Lung (tissue), 11 donors: Measurements from ENCODE around the gene CCR5AS.

Experiments
- ATAC-seq: fragments of 200-7000 bp; cut with Tn5 transposase; one replicate; pipeline ENCODE4 v1.9.1; 2020; ENCODE audit warnings: moderate number of reproducible peaks; ENCODE audit not compliant: insufficient read depth, low FRiP score
- DNase-seq, 3 donors: peaks; one replicate each; pipeline ENCODE4 v3.0.0-alpha.2; 2013 to 2017
- H3K27ac ChIP-seq, 2 donors: one replicate each; pipeline ENCODE4 v1.5.1; 2013; ENCODE audit warnings: mild to moderate bottlenecking in 2 of 2, moderate library complexity in 2 of 2, control low read depth in 1 of 2, inconsistent platforms in 1 of 2, low read depth in 1 of 2, low read length in 1 of 2
- H3K27me3 ChIP-seq, 3 donors: one replicate each; pipeline ENCODE4 v1.5.1; 2013; ENCODE audit warnings: low read length in 2 of 3; ENCODE audit not compliant: control insufficient read depth in 3 of 3, insufficient read depth in 3 of 3
- H3K36me3 ChIP-seq, 4 donors: one replicate each; pipeline ENCODE4 v1.5.1; 2013; ENCODE audit warnings: low read length in 4 of 4, mild to moderate bottlenecking in 1 of 4, moderate library complexity in 1 of 4; ENCODE audit not compliant: control insufficient read depth in 4 of 4, insufficient read depth in 4 of 4
- H3K4me1 ChIP-seq, 5 donors: one replicate each; pipeline ENCODE4 v1.5.1; 2013; ENCODE audit warnings: low read length in 5 of 5, mild to moderate bottlenecking in 2 of 5, moderate library complexity in 1 of 5; ENCODE audit not compliant: control insufficient read depth in 5 of 5, insufficient read depth in 5 of 5
- H3K4me3 ChIP-seq: one replicate; pipeline ENCODE4 v1.5.1; 2013; ENCODE audit warnings: mild to moderate bottlenecking, control low read depth, moderate library complexity
- H3K9ac ChIP-seq, 2 donors: one replicate each; pipeline ENCODE4 v1.5.1; 2013; ENCODE audit warnings: low read length in 2 of 2, control low read depth in 1 of 2; ENCODE audit not compliant: insufficient read depth in 1 of 2
- H3K9me3 ChIP-seq, 4 donors: one replicate each; pipeline ENCODE4 v1.5.1; 2013; ENCODE audit warnings: low read length in 3 of 4, mild to moderate bottlenecking in 1 of 4, moderate library complexity in 1 of 4; ENCODE audit not compliant: control insufficient read depth in 4 of 4, insufficient read depth in 3 of 4
- WGBS, 2 donors: extraction: QIAGEN DNeasy Blood & Tissue Kit; methylation state at CpG; one replicate each; pipeline ENCODE4 v1.1.7; 2013; 5-methylcytosine and 5-hydroxymethylcytosine counted together
- TF ChIP-seq, protein P1 (sequence below): IDR thresholded peaks from 2 replicates; pipeline ENCODE4 v1.5.1; 2012; ENCODE audit warnings: mild to moderate bottlenecking; ENCODE audit errors: control extremely low read depth, extremely low read depth
- donor health status: control.
- donor health status: control.
- donor health status: Bipolar disorder and iron deficiency.
- donor health status: healthy.
- donor health status: DM: yes; HTN: yes; CAD: no.

CCR5AS gene

DNA sequence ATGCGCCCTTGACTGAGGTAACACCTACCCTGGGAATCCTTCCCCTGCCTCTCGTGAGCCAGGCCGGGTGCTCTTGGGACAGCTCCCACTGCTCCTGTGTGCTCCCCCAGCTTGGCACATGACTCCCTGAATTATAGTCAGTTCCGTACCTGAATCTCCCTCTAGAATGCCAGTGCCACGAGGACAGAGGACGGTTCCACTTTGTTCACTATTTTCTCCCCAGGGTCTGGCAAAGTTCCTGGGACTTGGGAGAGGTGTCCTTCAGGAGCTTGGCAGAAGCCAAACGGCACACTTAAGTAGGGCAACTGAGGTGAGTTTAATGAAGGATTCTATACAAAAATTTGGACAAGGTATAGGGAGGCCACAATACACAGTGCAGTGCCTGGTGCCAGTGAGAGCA lies 9.8 kb downstream of the CCR5AS start:
- H3K4me1 ChIP-seq = peaks cover 0 to 20% (median 3%) of the 10 kb centered on the region in 5 donors
- H3K4me3 ChIP-seq = no peak overlapping the region
- 79 to 86% methylated on average over 7 of the region's 7 CpGs for WGBS, 2 donors
- no peaks in the 10 kb centered on the region for H3K36me3 ChIP-seq
- no peaks in the 10 kb centered on the region for H3K9me3 ChIP-seq
- no peak overlapping the region for H3K9ac ChIP-seq
- peak overlapping the region in 1 of 2 donors; percentile 52 for H3K27ac ChIP-seq
- DNase-seq = no peak
- H3K27me3 ChIP-seq = no peaks in the 10 kb centered on the region
- no peak for ATAC-seq
- TF ChIP-seq, protein P1, sequence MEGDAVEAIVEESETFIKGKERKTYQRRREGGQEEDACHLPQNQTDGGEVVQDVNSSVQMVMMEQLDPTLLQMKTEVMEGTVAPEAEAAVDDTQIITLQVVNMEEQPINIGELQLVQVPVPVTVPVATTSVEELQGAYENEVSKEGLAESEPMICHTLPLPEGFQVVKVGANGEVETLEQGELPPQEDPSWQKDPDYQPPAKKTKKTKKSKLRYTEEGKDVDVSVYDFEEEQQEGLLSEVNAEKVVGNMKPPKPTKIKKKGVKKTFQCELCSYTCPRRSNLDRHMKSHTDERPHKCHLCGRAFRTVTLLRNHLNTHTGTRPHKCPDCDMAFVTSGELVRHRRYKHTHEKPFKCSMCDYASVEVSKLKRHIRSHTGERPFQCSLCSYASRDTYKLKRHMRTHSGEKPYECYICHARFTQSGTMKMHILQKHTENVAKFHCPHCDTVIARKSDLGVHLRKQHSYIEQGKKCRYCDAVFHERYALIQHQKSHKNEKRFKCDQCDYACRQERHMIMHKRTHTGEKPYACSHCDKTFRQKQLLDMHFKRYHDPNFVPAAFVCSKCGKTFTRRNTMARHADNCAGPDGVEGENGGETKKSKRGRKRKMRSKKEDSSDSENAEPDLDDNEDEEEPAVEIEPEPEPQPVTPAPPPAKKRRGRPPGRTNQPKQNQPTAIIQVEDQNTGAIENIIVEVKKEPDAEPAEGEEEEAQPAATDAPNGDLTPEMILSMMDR = no peak

DNA sequence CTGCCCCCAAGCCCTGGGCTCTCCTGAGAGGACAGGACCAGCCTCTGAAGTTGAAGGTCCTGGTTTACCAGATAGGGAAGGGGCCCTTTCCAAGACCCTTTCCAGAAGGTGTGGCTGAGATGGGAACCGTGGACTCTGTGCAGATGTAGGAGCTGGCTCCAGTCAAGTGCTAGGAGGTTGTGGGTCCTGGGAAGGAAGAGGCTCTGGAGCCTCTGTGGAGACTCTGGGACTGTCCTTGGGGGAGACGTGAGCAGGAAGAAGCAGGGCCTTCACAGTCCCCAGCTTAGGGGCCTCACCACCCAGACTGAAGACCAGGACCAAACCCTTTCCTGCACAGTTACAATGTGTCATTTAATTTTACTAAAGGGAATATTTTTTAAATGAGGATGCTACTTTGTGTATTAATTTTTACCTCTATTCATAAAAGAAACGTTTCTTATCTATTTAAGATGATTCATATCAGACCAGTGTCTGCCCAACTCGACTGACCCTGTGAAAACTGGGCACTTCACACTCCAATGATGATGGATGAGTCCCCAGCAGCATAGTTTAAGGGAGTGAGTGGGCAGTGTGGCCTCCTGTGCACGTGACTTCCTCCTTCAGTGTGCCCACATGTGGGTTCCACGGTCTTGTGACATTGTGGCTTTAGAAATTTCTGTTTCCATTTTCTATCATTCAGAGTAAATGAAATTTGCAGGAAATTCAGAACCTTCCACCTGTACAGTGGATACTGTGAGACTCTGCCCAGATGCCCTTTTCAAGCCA lies 10.9 kb downstream of the CCR5AS start:
- 52 to 60% methylated on average over 6 of the region's 6 CpGs for WGBS, 2 donors
- no peaks in the 10 kb centered on the region for H3K27me3 ChIP-seq
- DNase-seq (no peak), ATAC-seq (no peak)
- H3K4me1 ChIP-seq = peaks cover 0 to 20% (median 3%) of the 10 kb centered on the region in 5 donors
- H3K27ac ChIP-seq = peak overlapping the region in 1 of 2 donors; percentile 42
- H3K9me3 ChIP-seq = no peaks in the 10 kb centered on the region
- no peaks in the 10 kb centered on the region for H3K36me3 ChIP-seq
- no peak overlapping the region for H3K9ac ChIP-seq
- TF ChIP-seq, protein P1 = no peak
- H3K4me3 ChIP-seq = no peak overlapping the region

DNA sequence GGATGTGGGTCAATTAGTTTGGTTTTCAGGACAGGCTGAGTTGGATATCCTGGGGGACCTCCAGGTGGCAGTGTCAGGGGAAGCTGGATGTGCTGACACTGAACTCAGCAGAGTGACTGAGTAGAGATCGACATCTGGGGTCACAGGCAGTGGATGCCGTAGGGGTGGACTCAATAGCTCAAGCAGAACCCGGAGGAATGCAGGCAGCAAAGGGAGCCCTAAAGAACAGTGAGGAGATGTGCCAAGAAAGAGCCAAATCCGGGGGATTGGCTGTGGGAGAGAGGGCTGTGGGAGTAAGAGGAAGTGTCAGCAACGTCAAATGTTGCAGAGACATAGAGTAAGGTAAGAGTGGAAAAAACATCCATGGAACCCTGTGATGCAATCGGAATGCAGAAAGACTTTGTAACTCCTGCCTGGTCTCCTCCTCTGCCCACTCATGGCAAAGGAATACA lies 11.6 kb downstream of the CCR5AS start:
- H3K27me3 ChIP-seq = no peaks in the 10 kb centered on the region
- no peak overlapping the region for H3K4me3 ChIP-seq
- H3K9me3 ChIP-seq = no peaks in the 10 kb centered on the region
- H3K36me3 ChIP-seq = no peaks in the 10 kb centered on the region
- no peak overlapping the region for H3K9ac ChIP-seq
- DNase-seq (no peak), ATAC-seq (peak; percentile 16)
- TF ChIP-seq, protein P1 = no peak
- WGBS, 2 donors = 52 to 56% methylated on average over 6 of the region's 6 CpGs
- H3K27ac ChIP-seq = peak overlapping the region in 1 of 2 donors; percentile 2
- peaks cover 0 to 18% (median 0%) of the 10 kb centered on the region in 5 donors for H3K4me1 ChIP-seq
